K562 (cell line): ENCODE data around the gene SENP3. TPM values are rescaled to one million over a fixed set of nuclear protein-coding genes. Genes with fewer than 3 reads are reported as not detected.
A peak's percentile ranks its signal among the peaks of the same experiment; 100 is the strongest.

Source experiments
- ATAC-seq: fragments of 200-7000 bp; cut with Tn5 transposase; 3 replicates; pipeline ENCODE4 v1.9.1; 2020; ENCODE audit warnings: moderate library complexity
- BruUV-seq: library from RNA; stranded (reverse); fragments of 400-500 nt; replicated peaks from 2 replicates; lab custom pipeline; 2021; lab: Mats Ljungman, UMichigan
- CTCF ChIA-PET: fragments of 300-600 bp; formaldehyde crosslinking; extraction: SDS; loops from one replicate; lab custom pipeline; 2021; ENCODE audit warnings: low intra/inter-chr PET ratio; lab: Yijun Ruan, JAX
- POLR2A ChIA-PET: fragments of 300-600, 350-650 bp; sonication (Branson Sonifier 250); formaldehyde crosslinking; extraction: SDS; loops from one replicate; lab custom pipeline; 2021; ENCODE audit warnings: antibody characterized with exemption, inconsistent platforms; lab: Yijun Ruan, JAX
- DNase-seq, 4 experiments: peaks; one replicate each; pipeline versions ENCODE4 v3.0.0 to v3.0.0-alpha.2; 2011 to 2018; ENCODE audit warnings: low spot score in 3 of 4, mixed read lengths in 3 of 4; ENCODE audit errors: extremely low read depth in 1 of 4
- FAIRE-seq: peaks from 2 replicates; lab custom pipeline; 2011; peaks lifted over from hg19 to GRCh38; lab: Jason Lieb, UNC
- H2AFZ ChIP-seq: 2 replicates; pipeline ENCODE4 v1.6.0; 2011; ENCODE audit warnings: low read depth, low read length, control low read depth, inconsistent platforms
- H3K27ac ChIP-seq: fragments of 200-600 bp; 3 replicates; pipeline ENCODE4 v1.8.0; 2011; ENCODE audit warnings: low read depth, mild to moderate bottlenecking, control low read depth, inconsistent platforms, low read length, moderate library complexity, mixed read lengths; ENCODE audit errors: extremely low read depth
- H3K27me3 ChIP-seq, 2 experiments: fragments of 300-600 bp in 1 of 2; 2 replicates in 1 of 2; 3 replicates in 1 of 2; pipeline versions ENCODE4 v1.6.0 to v1.8.0; 2011; ENCODE audit warnings: inconsistent platforms in 2 of 2, low read length in 2 of 2, mild to moderate bottlenecking in 1 of 2, mixed read lengths in 1 of 2, moderate library complexity in 1 of 2; ENCODE audit not compliant: control insufficient read depth in 2 of 2, insufficient read depth in 2 of 2
- H3K36me3 ChIP-seq: fragments of 300-600 bp; 3 replicates; pipeline ENCODE4 v1.8.0; 2011; ENCODE audit warnings: mild to moderate bottlenecking, low read length, inconsistent platforms; ENCODE audit not compliant: control insufficient read depth, insufficient read depth
- H3K4me1 ChIP-seq, 2 experiments: fragments of 200-600 bp in 1 of 2; replicated peaks in 1 of 2; 2 replicates in 1 of 2; 3 replicates in 1 of 2; pipeline versions ENCODE4 v1.5.1 to v1.8.0; 2011; ENCODE audit warnings: inconsistent platforms in 2 of 2, low read length in 2 of 2, mild to moderate bottlenecking in 1 of 2, mixed read lengths in 1 of 2, moderate library complexity in 1 of 2; ENCODE audit not compliant: control insufficient read depth in 2 of 2, insufficient read depth in 2 of 2
- H3K4me2 ChIP-seq: 2 replicates; pipeline ENCODE4 v1.6.1; 2011; ENCODE audit warnings: low read length, control low read depth, inconsistent platforms, mixed read lengths; ENCODE audit not compliant: insufficient read depth
- H3K4me3 ChIP-seq: fragments of 200-600 bp; sonication (generic), shearing (Covaris generic); 2 replicates; pipeline ENCODE4 v1.5.1; 2016; ENCODE audit warnings: control low read depth, inconsistent platforms
- H3K79me2 ChIP-seq: fragments of 200-600 bp; 3 replicates; pipeline ENCODE4 v1.8.0; 2011; ENCODE audit warnings: low read length, inconsistent platforms; ENCODE audit not compliant: control insufficient read depth, insufficient read depth
- H3K9ac ChIP-seq, 2 experiments: 2 replicates each; pipeline versions ENCODE4 v1.6.0 to v1.6.1; 2011; ENCODE audit warnings: low read depth in 2 of 2, low read length in 2 of 2, control low read depth in 1 of 2, inconsistent platforms in 1 of 2, mild to moderate bottlenecking in 1 of 2, mixed read lengths in 1 of 2; ENCODE audit not compliant: insufficient read depth in 1 of 2
- H3K9me1 ChIP-seq: one replicate; pipeline ENCODE4 v1.6.0; 2011; ENCODE audit warnings: inconsistent platforms, mild to moderate bottlenecking, low read length, moderate library complexity; ENCODE audit not compliant: control insufficient read depth, insufficient read depth
- H3K9me3 ChIP-seq: replicated peaks from 2 replicates; pipeline ENCODE4 v1.5.1; 2011; ENCODE audit warnings: low read depth, low read length, inconsistent platforms; ENCODE audit not compliant: control insufficient read depth, insufficient read depth
- H4K20me1 ChIP-seq: replicated peaks from 2 replicates; pipeline ENCODE4 v1.6.1; 2011; ENCODE audit warnings: low read length, inconsistent platforms, mixed read lengths; ENCODE audit not compliant: control insufficient read depth, insufficient read depth
- ARID2 ChIP-seq: fragments of 450-650 bp; IDR thresholded peaks from 2 replicates; pipeline ENCODE4 v1.6.1; 2017; ENCODE audit warnings: antibody characterized with exemption, mild to moderate bottlenecking
- POLR2G ChIP-seq: fragments of 200-400 bp; formaldehyde crosslinking; IDR thresholded peaks from 2 replicates; pipeline ENCODE4 v1.6.1; 2017; ENCODE audit warnings: low read depth, mild to moderate bottlenecking, antibody characterized with exemption, low read length, moderate library complexity
- SPI1 ChIP-seq: IDR thresholded peaks from 2 replicates; pipeline ENCODE4 v1.6.1; 2011; ENCODE audit warnings: low read depth, low read length, control low read depth, borderline replicate concordance
- ZBTB7A ChIP-seq: IDR thresholded peaks from 2 replicates; pipeline ENCODE4 v1.6.1; 2011; ENCODE audit warnings: low read depth, mild to moderate bottlenecking, low read length, moderate library complexity, borderline replicate concordance; ENCODE audit not compliant: control insufficient read depth
- WGBS: fragments of 100-300 bp; shearing (Covaris generic); methylation state at CpG from one replicate; pipeline ENCODE4 v1.1.6; 2016; ENCODE audit warnings: low coverage, mixed read lengths; ENCODE audit not compliant: insufficient coverage; ENCODE audit errors: missing lambda C conversion rate; 5-methylcytosine and 5-hydroxymethylcytosine counted together
- in situ Hi-C: fragments of 300-500 bp; cut with MboI; formaldehyde crosslinking; loops from 4 replicates; pipeline ENCODE4 v1.15.0; 2018; ENCODE audit warnings: inconsistent platforms, mixed read lengths
- intact Hi-C: fragments of 100-400 bp; cut with micrococcal nuclease; formaldehyde crosslinking; loops from 2 replicates; pipeline ENCODE4 v1.14.2; 2022
- polyA plus RNA-seq, 8 experiments: library from polyadenylated mRNA; depleted of rRNA in 4 of 8; stranded (reverse) in 5 of 8; unstranded in 3 of 8; fragments of >200 nt; fragmentation: Nextera tagmentation in 2 of 8; fragmentation: Illumina TruSeq in 1 of 8; extraction: Ambion mirVana in 2 of 8; extraction: Trizol in 1 of 8; gene quantifications; 2 replicates each; pipeline versions ENCODE4 v1.2.1 to v1.2.3, GENCODE V29; 2011 to 2014; ENCODE audit warnings: inconsistent platforms in 1 of 8, missing spikeins in 1 of 8
- total RNA-seq, 7 experiments: library from RNA; depleted of rRNA in 6 of 7; stranded (reverse); fragments of >200 nt in 6 of 7; fragmentation: Illumina TruSeq in 2 of 7; extraction: Trizol in 2 of 7; gene quantifications; 2 replicates each; pipeline versions ENCODE4 v1.2.1 to v1.2.3, GENCODE V29; 2011 to 2021; ENCODE audit warnings: low replicate concordance in 1 of 7

The SENP3 gene
- total and polyA plus RNA-seq, 9 of the 15 experiments (the other 6 are each of a cell fraction or from before 2014, with no cell fraction given) = 0.63 to 102 (median 78.8) TPM

DNA sequence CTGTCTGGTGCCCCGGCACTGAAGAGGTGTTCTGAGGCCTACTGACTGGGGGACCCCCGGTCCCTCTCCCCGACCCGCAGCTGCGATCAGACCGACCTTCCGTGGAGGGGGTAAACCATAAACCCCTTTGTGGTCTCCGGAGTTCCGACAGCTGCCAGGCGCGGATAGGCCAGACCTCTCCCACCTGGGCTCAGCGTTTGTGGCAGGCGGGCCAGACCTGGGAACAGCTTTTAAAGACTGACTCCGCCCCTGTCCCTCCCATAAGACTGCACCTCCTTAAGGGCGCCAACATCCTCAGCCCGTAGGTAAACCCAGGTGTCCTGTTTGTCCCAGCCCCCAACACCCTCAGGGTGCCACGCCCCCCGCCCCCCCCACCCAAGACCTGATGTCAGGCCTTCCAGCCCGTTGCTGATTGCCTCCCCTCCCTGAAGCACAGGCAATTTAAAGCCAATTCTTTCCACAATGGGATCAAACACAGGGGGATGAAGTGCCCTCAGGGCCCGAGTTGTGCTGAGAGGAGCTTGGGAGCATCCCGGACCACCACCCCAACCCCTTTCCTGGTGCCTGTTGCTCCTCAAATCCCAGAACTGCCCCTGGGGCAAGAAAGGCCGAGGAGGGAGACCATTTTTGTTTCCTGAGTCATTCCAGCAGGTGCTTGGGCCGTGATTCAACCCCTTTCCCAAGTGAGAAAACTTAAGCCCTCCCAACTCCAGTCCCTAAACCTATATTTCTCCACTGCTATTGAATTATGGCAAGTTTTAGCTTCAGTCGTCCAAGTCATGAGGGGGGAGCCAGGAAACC, 28.4 kb downstream of the SENP3 start, which contains the start of gene SOX15:
TSS of gene SOX15 (minus strand) at position 204 of the 801 bp plus-strand sequence. CDS start 418 bp downstream, outside the sequence.
- intact Hi-C loops = loop anchor here (5.0 kb wide), 1 partner anchor 97 kb away; the partner anchor contains the start of genes TP53 and WRAP53
- in situ Hi-C loops = no loop called here
- H3K27ac ChIP-seq = no peak within 1 kb of the TSS
- POLR2A ChIA-PET = interaction anchor here (0.9 to 1.7 kb wide), 6 partner anchors 9 to 70 kb away, joined by 3 to 6 read pairs (median 3); partner anchors contain the start of genes CD68 and FXR2
- H2AFZ ChIP-seq = no peak within 1 kb of the TSS
- no peaks in the 10 kb centered on the region for H3K27me3 ChIP-seq
- H3K4me2 ChIP-seq = no peak within 1 kb of the TSS
- DNase-seq = no peak
- H4K20me1 ChIP-seq = no peaks in the 10 kb centered on the region
- peaks cover 80% of the 10 kb centered on the region for H3K36me3 ChIP-seq
- peaks cover 40% of the 10 kb centered on the region for H3K79me2 ChIP-seq
- no peak for FAIRE-seq
- CTCF ChIA-PET = no interaction called here
- H3K9me3 ChIP-seq = no peaks in the 10 kb centered on the region
- BruUV-seq = no TSS peak
- H3K4me3 ChIP-seq = no peak within 1 kb of the TSS
- no peak for ATAC-seq
- no peaks in the 10 kb centered on the region for H3K9me1 ChIP-seq
- H3K9ac ChIP-seq = 0 out of 4 replicates have a peak within 1 kb of the TSS, but pooled peaks of 1 of the 2 experiments have one; percentile 49
- TF ChIP-seq ARID2 = no peak
- TF ChIP-seq POLR2G = peak; percentile 11
- H3K4me1 ChIP-seq = peaks cover 28 to 46% of the 10 kb centered on the region in 2 experiments
- 70% methylated on average over 6 of the region's 24 CpGs for WGBS

DNA sequence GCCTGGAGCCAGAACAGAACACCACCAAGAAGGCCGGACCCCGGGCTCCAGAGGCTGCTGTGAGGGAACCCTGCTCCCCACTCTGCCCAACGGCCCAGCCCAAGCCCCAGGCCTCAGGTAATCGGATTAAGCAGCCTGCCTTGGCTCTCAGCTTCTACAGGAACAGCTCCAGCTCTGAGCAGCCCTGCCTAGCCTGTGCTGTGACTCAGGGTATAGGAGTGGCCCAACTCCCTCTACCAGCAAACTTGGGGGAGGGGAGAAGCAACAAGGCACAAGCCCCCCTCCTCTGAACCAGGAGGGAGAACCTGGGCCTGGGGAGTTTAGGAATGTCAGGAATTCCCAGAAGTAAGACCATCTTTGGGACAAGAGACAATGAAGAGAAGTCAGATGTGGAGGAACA, 29.0 kb downstream of the SENP3 start:
- ATAC-seq (no peak), DNase-seq (no peak), FAIRE-seq (no peak)
- Histone ChIP-seq H3K9me1 (no peaks in the 10 kb centered on the region), H3K4me1 (peaks cover 27 to 42% of the 10 kb centered on the region in 2 experiments), H3K79me2 (peaks cover 33% of the 10 kb centered on the region), H3K4me2 (no peak overlapping the region), H4K20me1 (no peaks in the 10 kb centered on the region), H3K9ac (0 out of 4 replicates have a peak overlapping the region, but pooled peaks of 1 of the 2 experiments have one; percentile 49), H3K9me3 (no peaks in the 10 kb centered on the region), H3K4me3 (no peak overlapping the region), H2AFZ (no peak overlapping the region), H3K27ac (no peak overlapping the region), H3K27me3 (no peaks in the 10 kb centered on the region), H3K36me3 (peaks cover 86% of the 10 kb centered on the region)
- intact Hi-C loops = no loop called here
- WGBS = 86% methylated on average over 1 of the region's 4 CpGs
- TF ChIP-seq POLR2G (peak; percentile 60), SPI1 (no peak), ZBTB7A (0 out of 2 replicates have a peak, but pooled peaks have one; percentile 8)
- CTCF ChIA-PET = no interaction called here
- in situ Hi-C loops = no loop called here
- POLR2A ChIA-PET = interaction anchor here (0.9 to 1.1 kb wide), 2 partner anchors 17 to 24 kb away, joined by 3 read pairs; partner anchors contain the start of gene FXR2
- no TSS peak for BruUV-seq
